ENCODE data around the gene LEKR1.
"Not testable (repeated sequence)": the region's sequence is repeated elsewhere in the genome, so short reads cannot be mapped to it uniquely, and the experiment has no call there.

The LEKR1 gene

GRCh38 chr3:156865732-156866131 is 39.6 kb downstream of the LEKR1 start:
- DNase-seq (ENCODE audit: low spot score in 2 of 2) (no peak), ATAC-seq (replicated peaks; ENCODE audit: extremely low read depth, poor library complexity, severe bottlenecking) (no peak)
- H3K4me1 Mint-ChIP-seq: no peaks in the 10 kb centered on the region
- no peaks in the 10 kb centered on the region for H3K9me3 Mint-ChIP-seq
- no peak overlapping the region for H3K4me3 Mint-ChIP-seq
- no peaks in the 10 kb centered on the region for H3K27me3 Mint-ChIP-seq
- H3K36me3 Mint-ChIP-seq (ENCODE audit: insufficient read depth): peaks cover 2% of the 10 kb centered on the region
- H3K27ac Mint-ChIP-seq (ENCODE audit: low read depth): no peak overlapping the region

GRCh38 chr3:156867174-156867573 is 41.0 kb downstream of the LEKR1 start:
- H3K27ac Mint-ChIP-seq (ENCODE audit: low read depth): no peak overlapping the region
- no peak for DNase-seq (ENCODE audit: low spot score in 2 of 2)

GRCh38 chr3:156867920-156868319 is 41.8 kb downstream of the LEKR1 start:
- Mint-ChIP-seq H3K4me1 (no peaks in the 10 kb centered on the region), H3K36me3 (ENCODE audit: insufficient read depth) (peaks cover 2% of the 10 kb centered on the region), H3K27ac (ENCODE audit: low read depth) (no peak overlapping the region), H3K9me3 (peaks cover 7% of the 10 kb centered on the region), H3K4me3 (no peak overlapping the region), H3K27me3 (peaks cover 7% of the 10 kb centered on the region)
- DNase-seq (ENCODE audit: low spot score in 2 of 2) (no peak), ATAC-seq (replicated peaks; ENCODE audit: extremely low read depth, poor library complexity, severe bottlenecking) (no peak)

More at GRCh38 chr3:156867174-156867573, 41.0 kb downstream of the LEKR1 start:
- Mint-ChIP-seq H3K4me1 (no peaks in the 10 kb centered on the region), H3K27me3 (no peaks in the 10 kb centered on the region), H3K4me3 (no peak overlapping the region), H3K9me3 (peaks cover 2% of the 10 kb centered on the region), H3K36me3 (ENCODE audit: insufficient read depth) (peaks cover 2% of the 10 kb centered on the region)
- no peak for ATAC-seq (replicated peaks; ENCODE audit: extremely low read depth, poor library complexity, severe bottlenecking)

GRCh38 chr3:156873906-156874305 is 47.8 kb downstream of the LEKR1 start:
- Mint-ChIP-seq H3K4me1 (no peaks in the 10 kb centered on the region), H3K27ac (ENCODE audit: low read depth) (peak overlapping the region; percentile 12), H3K36me3 (ENCODE audit: insufficient read depth) (no peaks in the 10 kb centered on the region), H3K9me3 (peaks cover 28% of the 10 kb centered on the region), H3K4me3 (no peak overlapping the region), H3K27me3 (peaks cover 26% of the 10 kb centered on the region)
- DNase-seq (ENCODE audit: low spot score in 2 of 2) (no peak), ATAC-seq (replicated peaks; ENCODE audit: extremely low read depth, poor library complexity, severe bottlenecking) (no peak)

- DNase-seq (ENCODE audit: low spot score in 2 of 2); ATAC-seq (replicated peaks; ENCODE audit: extremely low read depth, poor library complexity, severe bottlenecking); H3K4me3 Mint-ChIP-seq; H3K4me1 Mint-ChIP-seq; H3K27ac Mint-ChIP-seq (ENCODE audit: low read depth); H3K27me3 Mint-ChIP-seq; H3K36me3 Mint-ChIP-seq (ENCODE audit: insufficient read depth): not testable (repeated sequence)
- peaks cover 16% of the 10 kb centered on the region for H3K9me3 Mint-ChIP-seq
Observed at GRCh38 chr3:156879491-156879890, 53.3 kb downstream of the LEKR1 start.

GRCh38 chr3:156885761-156886160 is 59.6 kb downstream of the LEKR1 start:
- DNase-seq (ENCODE audit: low spot score in 2 of 2) (no peak), ATAC-seq (replicated peaks; ENCODE audit: extremely low read depth, poor library complexity, severe bottlenecking) (no peak)
- Mint-ChIP-seq H3K27ac (ENCODE audit: low read depth) (no peak overlapping the region), H3K27me3 (no peaks in the 10 kb centered on the region), H3K4me1 (no peaks in the 10 kb centered on the region), H3K9me3 (no peaks in the 10 kb centered on the region), H3K36me3 (ENCODE audit: insufficient read depth) (no peaks in the 10 kb centered on the region), H3K4me3 (no peak overlapping the region)

GRCh38 chr3:156888176-156888575 is 62.0 kb downstream of the LEKR1 start:
- Mint-ChIP-seq H3K27ac (ENCODE audit: low read depth) (no peak overlapping the region), H3K36me3 (ENCODE audit: insufficient read depth) (no peaks in the 10 kb centered on the region), H3K27me3 (no peaks in the 10 kb centered on the region), H3K4me3 (no peak overlapping the region), H3K4me1 (no peaks in the 10 kb centered on the region), H3K9me3 (no peaks in the 10 kb centered on the region)
- no peak for DNase-seq (ENCODE audit: low spot score in 2 of 2)
- ATAC-seq (replicated peaks; ENCODE audit: extremely low read depth, poor library complexity, severe bottlenecking): no peak

- Mint-ChIP-seq H3K27ac (ENCODE audit: low read depth) (no peak overlapping the region), H3K36me3 (ENCODE audit: insufficient read depth) (no peaks in the 10 kb centered on the region), H3K4me1 (no peaks in the 10 kb centered on the region), H3K27me3 (no peaks in the 10 kb centered on the region), H3K4me3 (no peak overlapping the region), H3K9me3 (no peaks in the 10 kb centered on the region)
- DNase-seq (ENCODE audit: low spot score in 2 of 2): no peak
- ATAC-seq (replicated peaks; ENCODE audit: extremely low read depth, poor library complexity, severe bottlenecking): no peak
Observed at GRCh38 chr3:156888576-156888975, 62.4 kb downstream of the LEKR1 start.

- DNase-seq (ENCODE audit: low spot score in 2 of 2) (no peak), ATAC-seq (replicated peaks; ENCODE audit: extremely low read depth, poor library complexity, severe bottlenecking) (no peak)
- Mint-ChIP-seq H3K36me3 (ENCODE audit: insufficient read depth) (no peaks in the 10 kb centered on the region), H3K27me3 (no peaks in the 10 kb centered on the region), H3K9me3 (no peaks in the 10 kb centered on the region), H3K4me3 (no peak overlapping the region), H3K27ac (ENCODE audit: low read depth) (no peak overlapping the region), H3K4me1 (no peaks in the 10 kb centered on the region)
Observed at GRCh38 chr3:156892701-156893100, 66.5 kb downstream of the LEKR1 start.

- not testable (repeated sequence) for H3K27ac Mint-ChIP-seq (ENCODE audit: low read depth); H3K9me3 Mint-ChIP-seq; H3K36me3 Mint-ChIP-seq (ENCODE audit: insufficient read depth); DNase-seq (ENCODE audit: low spot score in 2 of 2); H3K27me3 Mint-ChIP-seq; H3K4me3 Mint-ChIP-seq; H3K4me1 Mint-ChIP-seq; ATAC-seq (replicated peaks; ENCODE audit: extremely low read depth, poor library complexity, severe bottlenecking)
Observed at GRCh38 chr3:156895374-156895773, 69.2 kb downstream of the LEKR1 start.

GRCh38 chr3:156897851-156898250 is 71.7 kb downstream of the LEKR1 start:
- H3K36me3 Mint-ChIP-seq (ENCODE audit: insufficient read depth); H3K4me1 Mint-ChIP-seq; DNase-seq (ENCODE audit: low spot score in 2 of 2); H3K27me3 Mint-ChIP-seq; H3K9me3 Mint-ChIP-seq; H3K27ac Mint-ChIP-seq (ENCODE audit: low read depth); H3K4me3 Mint-ChIP-seq; ATAC-seq (replicated peaks; ENCODE audit: extremely low read depth, poor library complexity, severe bottlenecking): not testable (repeated sequence)

GRCh38 chr3:156898296-156898880 is 72.2 kb downstream of the LEKR1 start:
- Mint-ChIP-seq H3K27ac (ENCODE audit: low read depth) (no peak overlapping the region), H3K4me3 (no peak overlapping the region), H3K9me3 (no peaks in the 10 kb centered on the region), H3K27me3 (no peaks in the 10 kb centered on the region), H3K36me3 (ENCODE audit: insufficient read depth) (no peaks in the 10 kb centered on the region), H3K4me1 (no peaks in the 10 kb centered on the region)
- ATAC-seq (replicated peaks; ENCODE audit: extremely low read depth, poor library complexity, severe bottlenecking) (no peak), DNase-seq (ENCODE audit: low spot score in 2 of 2) (no peak)

GRCh38 chr3:156899951-156900350 is 73.8 kb downstream of the LEKR1 start:
- H3K27ac Mint-ChIP-seq (ENCODE audit: low read depth): no peak overlapping the region
- DNase-seq (ENCODE audit: low spot score in 2 of 2): no peak
- H3K27me3 Mint-ChIP-seq: no peaks in the 10 kb centered on the region
- no peak overlapping the region for H3K4me3 Mint-ChIP-seq
- no peaks in the 10 kb centered on the region for H3K9me3 Mint-ChIP-seq
- H3K4me1 Mint-ChIP-seq: no peaks in the 10 kb centered on the region
- ATAC-seq (replicated peaks; ENCODE audit: extremely low read depth, poor library complexity, severe bottlenecking): no peak
- no peaks in the 10 kb centered on the region for H3K36me3 Mint-ChIP-seq (ENCODE audit: insufficient read depth)

- Mint-ChIP-seq H3K4me3 (no peak overlapping the region), H3K4me1 (no peaks in the 10 kb centered on the region), H3K27ac (ENCODE audit: low read depth) (no peak overlapping the region), H3K27me3 (no peaks in the 10 kb centered on the region), H3K36me3 (ENCODE audit: insufficient read depth) (no peaks in the 10 kb centered on the region), H3K9me3 (no peaks in the 10 kb centered on the region)
- no peak for DNase-seq (ENCODE audit: low spot score in 2 of 2)
- no peak for ATAC-seq (replicated peaks; ENCODE audit: extremely low read depth, poor library complexity, severe bottlenecking)
Observed at GRCh38 chr3:156902916-156903315, 76.8 kb downstream of the LEKR1 start.
